ENCODE measurements around the gene ZFR2. TPM values are rescaled to one million over a fixed set of nuclear protein-coding genes. Genes with fewer than 3 reads are reported as not detected.
A peak's percentile ranks its signal among the peaks of the same experiment; 100 is the strongest.

Gene ZFR2
- total and polyA plus RNA-seq, 2 of the 8 experiments (the other 6 are each of a cell fraction or from before 2014, with no cell fraction given): 14.5 to 28.4 TPM

- Histone ChIP-seq H4K91ac (replicated peaks; ENCODE audit: insufficient read length, low read length) (no peak overlapping the region), H3K4me1 (replicated peaks in 1 of 4; ENCODE audit: control insufficient read depth in 3 of 4, insufficient read depth in 4 of 4, low read length in 3 of 4) (peaks cover 0 to 9% (median 1%) of the 10 kb centered on the region in 4 experiments; a peak in 3 of 7 replicates), H3K79me2 (ENCODE audit: control insufficient read depth in 1 of 2, insufficient read depth in 2 of 2, low read length in 2 of 2) (no peaks in the 10 kb centered on the region), H2BK120ac (replicated peaks; ENCODE audit: low read depth, low read length) (no peak overlapping the region), H3K18ac (ENCODE audit: extremely low read depth, low read length) (no peak overlapping the region), H3K27me3 (replicated peaks in 1 of 4; ENCODE audit: control insufficient read depth in 3 of 4, extremely low read depth in 1 of 4, insufficient read depth in 3 of 4, low read length in 3 of 4) (peaks cover 0 to 17% (median 7%) of the 10 kb centered on the region in 4 experiments; a peak in 6 of 7 replicates), H4K5ac (ENCODE audit: insufficient read length, low read depth, low read length) (no peak overlapping the region), H3K56ac (replicated peaks; ENCODE audit: insufficient read length, low read depth, low read length) (no peak overlapping the region), H3K9me3 (ENCODE audit: insufficient read depth in 2 of 2, low read depth in 1 of 2, low read length in 1 of 2) (peaks cover 17 to 22% of the 10 kb centered on the region in 2 experiments), H3K36me3 (ENCODE audit: control insufficient read depth in 2 of 4, insufficient read depth in 4 of 4, low read length in 3 of 4) (peaks cover 0 to 14% (median 3%) of the 10 kb centered on the region in 4 experiments; a peak in 2 of 8 replicates), H3K4ac (replicated peaks; ENCODE audit: insufficient read length, low read depth, low read length) (no peak overlapping the region), H3K23me2 (ENCODE audit: low read depth, low read length) (peaks cover 7% of the 10 kb centered on the region; the same call in 1 of the 2 replicates), H2AFZ (ENCODE audit: low read length) (no peak overlapping the region), H3K79me1 (ENCODE audit: low read depth, low read length) (no peaks in the 10 kb centered on the region), H3K4me3 (ENCODE audit: extremely low read depth in 1 of 4, insufficient read depth in 2 of 4, low read depth in 3 of 4, low read length in 4 of 4) (no peak overlapping the region), H4K20me1 (replicated peaks in 1 of 2; ENCODE audit: control insufficient read depth in 1 of 2, insufficient read depth in 2 of 2, low read length in 2 of 2) (no peaks in the 10 kb centered on the region), H4K8ac (ENCODE audit: extremely low read depth, insufficient read depth, low read length) (peak overlapping the region; percentile 68; the same call in 1 of the 2 replicates), H2BK12ac (ENCODE audit: low read depth, low read length) (no peak overlapping the region), H2BK5ac (ENCODE audit: low read depth, low read length) (no peak overlapping the region), H3K27ac (ENCODE audit: low read depth, low read length) (no peak overlapping the region), H3K9ac (replicated peaks in 1 of 4; ENCODE audit: extremely low read depth in 1 of 4, low read depth in 3 of 4, low read length in 3 of 4) (no peak overlapping the region), H2AK5ac (ENCODE audit: low read depth, low read length) (peak overlapping the region; percentile 54; the same call in 1 of the 2 replicates), H3K4me2 (ENCODE audit: insufficient read depth in 1 of 2, low read depth in 2 of 2, low read length in 2 of 2) (no peak overlapping the region), H2BK20ac (ENCODE audit: low read length) (no peak overlapping the region), H2BK15ac (ENCODE audit: low read length) (0 out of 2 replicates have a peak overlapping the region, but pooled peaks have one; percentile 16), H3K23ac (ENCODE audit: insufficient read length) (no peak overlapping the region), H3K14ac (ENCODE audit: insufficient read length) (no peak overlapping the region)
- 80% methylated on average over 43 of the region's 49 CpGs; no CpG with 5 or more reads in 1 of the 2 experiments for WGBS, 2 experiments (ENCODE audit: extremely low coverage in 1 of 2, insufficient coverage in 1 of 2, insufficient read length in 1 of 2, insufficient replicate concordance in 2 of 2, low coverage in 1 of 2, low lambda C conversion rate in 2 of 2, missing lambda C conversion rate in 1 of 2)
- DNase-seq (ENCODE audit: low read depth in 1 of 2, low spot score in 2 of 2) (peak in 1 of 2 experiments; percentile 79), FAIRE-seq (no peak)
- POLR2A ChIA-PET (ENCODE audit: partially characterized antibody): interaction anchor here (0.8 to 4.4 kb wide), 7 partner anchors 9 to 202 kb away, joined by 3 to 19 read pairs (median 5); partner anchors contain the start of genes APBA3, EEF2, MRPL54 and NMRK2
- CTCF ChIA-PET (ENCODE audit: partially characterized antibody): interaction anchor here (0.6 to 2.4 kb wide), 25 partner anchors 9 to 209 kb away, joined by 3 to 17 read pairs (median 4); partner anchors contain the start of genes MRPL54 and RAX2
- TF ChIP-seq TAF7 (optimal IDR thresholded peaks at IDR 0.05; ENCODE audit: borderline replicate concordance, low read depth, low read length): no peak
- 0 out of 2 replicates have a peak, but pooled peaks have one; percentile 27 for TF ChIP-seq JUND (IDR thresholded peaks at IDR 0.05; ENCODE audit: low read length)
- TF ChIP-seq ATF3 (IDR thresholded peaks at IDR 0.05; ENCODE audit: insufficient read depth, low read depth, low read length): 0 out of 2 replicates have a peak, but pooled peaks have one; percentile 8
- peak; percentile 68 to 81 for TF ChIP-seq RAD21 (IDR thresholded peaks at IDR 0.05 in 1 of 2, conservative IDR thresholded peaks at IDR 0.05 in 1 of 2; ENCODE audit: low read depth in 2 of 2, low read length in 2 of 2)
- TF ChIP-seq RXRA (IDR thresholded peaks at IDR 0.05; ENCODE audit: insufficient read depth, low read depth, low read length): no peak
- TF ChIP-seq MAX (IDR thresholded peaks at IDR 0.05): peak; percentile 97
- TF ChIP-seq SIRT6 (IDR thresholded peaks at IDR 0.05; ENCODE audit: low read length): no peak
These were observed 84.9 kb downstream of the ZFR2 start for GRCh38 chr19:3783660-3784584.

Measured in H1 (cell line).